Activated CD4-positive, alpha-beta memory T cell treated with anti-CD3 and anti-CD28 coated beads for 36 hours (primary cell): ENCODE measurements around the gene TESK1. TPM values are rescaled to one million over a fixed set of nuclear protein-coding genes. Genes with fewer than 3 reads are reported as not detected.
A peak's percentile ranks its signal among the peaks of the same experiment; 100 is the strongest.

ENCODE experiments used
- CTCF ChIA-PET: fragments of 350-600 bp; sonication (Branson Sonifier 250); formaldehyde crosslinking; loops from one replicate; lab custom pipeline; 2021; ENCODE audit warnings: antibody characterized with exemption, inconsistent platforms; lab: Charles Lee
- POLR2A ChIA-PET: fragments of 350-600 bp; sonication (Branson Sonifier 250); formaldehyde crosslinking; loops from one replicate; lab custom pipeline; 2021; ENCODE audit warnings: antibody characterized with exemption; lab: Charles Lee
- DNase-seq: peaks from one replicate; pipeline ENCODE4 v3.0.0-alpha.2; 2020
- H3K27ac Mint-ChIP-seq: one replicate; pipeline ENCODE4 v1.8.0; 2021; ENCODE audit warnings: mixed read lengths
- H3K27me3 Mint-ChIP-seq: one replicate; pipeline ENCODE4 v1.8.0; 2021; ENCODE audit warnings: mixed read lengths
- H3K36me3 Mint-ChIP-seq: one replicate; pipeline ENCODE4 v1.8.0; 2021; ENCODE audit warnings: mixed read lengths
- H3K4me1 Mint-ChIP-seq: one replicate; pipeline ENCODE4 v1.8.0; 2021; ENCODE audit warnings: low read depth, mixed read lengths
- H3K4me3 Mint-ChIP-seq: one replicate; pipeline ENCODE4 v1.8.0; 2021; ENCODE audit warnings: mild to moderate bottlenecking, mixed read lengths
- H3K9me3 Mint-ChIP-seq: one replicate; pipeline ENCODE4 v1.8.0; 2021; ENCODE audit warnings: mixed read lengths
- intact Hi-C: fragments of 100-400 bp; cut with micrococcal nuclease; formaldehyde crosslinking; loops from one replicate; pipeline ENCODE4 v1.15.1; 2023
- total RNA-seq, 2 experiments: library from RNA; stranded (reverse); gene quantifications; one replicate each; pipeline ENCODE4 v1.2.3, GENCODE V29; 2021

TESK1 gene
- total RNA-seq, 2 experiments from 2014 or later: 31.0 to 34.7 TPM

- H3K9me3 Mint-ChIP-seq: no peaks in the 10 kb centered on the region
- H3K4me3 Mint-ChIP-seq: peak overlapping the region; percentile 77
- CTCF ChIA-PET: interaction anchor here (0.6 to 3.3 kb wide), 12 partner anchors 9 to 119 kb away, joined by 3 to 24 read pairs (median 4); partner anchors contain the start of genes CREB3 and TLN1
- POLR2A ChIA-PET: interaction anchor here (1.0 to 2.1 kb wide), 3 partner anchors 12 to 114 kb away, joined by 3 to 7 read pairs (median 5); partner anchors contain the start of gene TESK1
- peak; percentile 80 for DNase-seq
- peak overlapping the region; percentile 79 for H3K27ac Mint-ChIP-seq
- H3K36me3 Mint-ChIP-seq: no peaks in the 10 kb centered on the region
- H3K27me3 Mint-ChIP-seq: no peaks in the 10 kb centered on the region
- peaks cover 37% of the 10 kb centered on the region for H3K4me1 Mint-ChIP-seq
- intact Hi-C loops: loop anchor here (1.0 kb wide), 1 partner anchor 29 kb away; no protein-coding TSS in a partner anchor
Measured at GRCh38 chr9:35616681-35617459, 11.8 kb downstream of the TESK1 start.

DNA sequence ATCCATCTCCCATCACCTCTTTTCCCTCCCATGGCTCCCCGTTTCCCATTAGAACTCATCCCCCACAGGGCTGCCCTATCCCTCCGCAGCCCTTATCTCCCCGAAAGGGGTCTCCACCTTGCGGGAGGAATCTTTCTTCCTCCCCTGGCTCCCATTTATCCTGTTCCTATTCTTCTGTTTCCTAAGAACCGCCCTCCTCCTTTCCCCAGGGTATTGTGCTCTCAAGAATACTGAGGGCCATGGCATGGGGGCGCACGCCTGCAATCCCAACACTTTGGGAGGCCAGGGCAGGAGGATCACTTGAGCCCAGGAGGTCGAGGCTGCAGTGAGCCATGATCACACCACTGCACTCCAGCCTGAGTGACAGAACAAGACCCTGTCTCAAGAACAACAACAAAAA lies 12.5 kb downstream of the TESK1 start:
- intact Hi-C loops: loop anchor here (1.0 kb wide), 1 partner anchor 29 kb away; no protein-coding TSS in a partner anchor
- no peaks in the 10 kb centered on the region for H3K27me3 Mint-ChIP-seq
- no peaks in the 10 kb centered on the region for H3K9me3 Mint-ChIP-seq
- POLR2A ChIA-PET: interaction anchor here (1.3 to 2.1 kb wide), 2 partner anchors 13 to 32 kb away, joined by 5 to 7 read pairs; partner anchors contain the start of gene TESK1
- no peak for DNase-seq
- peak overlapping the region; percentile 79 for H3K27ac Mint-ChIP-seq
- CTCF ChIA-PET: interaction anchor here (0.6 to 3.3 kb wide), 14 partner anchors 10 to 118 kb away, joined by 3 to 24 read pairs (median 4); partner anchors contain the start of genes CREB3 and TLN1
- H3K36me3 Mint-ChIP-seq: no peaks in the 10 kb centered on the region
- H3K4me3 Mint-ChIP-seq: peak overlapping the region; percentile 77
- H3K4me1 Mint-ChIP-seq: peaks cover 37% of the 10 kb centered on the region

DNA sequence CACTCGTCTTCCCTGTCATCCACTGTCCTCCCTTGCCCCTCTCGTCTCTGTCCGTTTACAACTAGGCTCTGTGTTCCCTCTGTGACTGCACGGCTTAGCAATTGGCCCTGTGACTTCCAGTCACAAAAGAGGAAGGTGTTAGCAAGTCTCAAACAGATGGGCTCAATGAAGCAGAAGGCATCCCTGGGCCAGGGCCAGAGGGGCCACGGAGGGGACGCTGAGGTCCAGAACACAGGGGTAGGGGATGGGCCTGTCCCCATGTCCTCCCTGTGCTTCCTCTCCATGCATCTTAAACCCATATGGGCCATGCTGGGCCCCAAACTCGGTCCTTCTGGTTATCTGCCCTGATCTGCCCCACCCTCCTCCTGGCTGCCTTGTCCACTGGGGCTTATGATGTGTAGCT lies 13.3 kb downstream of the TESK1 start, which contains the start of gene CD72:
Gene CD72 (minus strand): TSS at position 89 of the 403 bp plus-strand sequence. CDS start 110 bp downstream, outside the sequence.
- Mint-ChIP-seq H3K27ac (peak within 1 kb of the TSS; percentile 87), H3K27me3 (no peaks in the 10 kb centered on the region), H3K36me3 (no peaks in the 10 kb centered on the region), H3K4me1 (peaks cover 37% of the 10 kb centered on the region), H3K9me3 (no peaks in the 10 kb centered on the region), H3K4me3 (peak within 1 kb of the TSS; percentile 77)
- intact Hi-C loops: no loop called here
- ChIA-PET POLR2A (no interaction called here), CTCF (interaction anchor here (0.7 to 2.2 kb wide), 5 partner anchors 11 to 264 kb away, joined by 3 to 7 read pairs (median 5); no protein-coding TSS in a partner anchor)
- no peak for DNase-seq

DNA sequence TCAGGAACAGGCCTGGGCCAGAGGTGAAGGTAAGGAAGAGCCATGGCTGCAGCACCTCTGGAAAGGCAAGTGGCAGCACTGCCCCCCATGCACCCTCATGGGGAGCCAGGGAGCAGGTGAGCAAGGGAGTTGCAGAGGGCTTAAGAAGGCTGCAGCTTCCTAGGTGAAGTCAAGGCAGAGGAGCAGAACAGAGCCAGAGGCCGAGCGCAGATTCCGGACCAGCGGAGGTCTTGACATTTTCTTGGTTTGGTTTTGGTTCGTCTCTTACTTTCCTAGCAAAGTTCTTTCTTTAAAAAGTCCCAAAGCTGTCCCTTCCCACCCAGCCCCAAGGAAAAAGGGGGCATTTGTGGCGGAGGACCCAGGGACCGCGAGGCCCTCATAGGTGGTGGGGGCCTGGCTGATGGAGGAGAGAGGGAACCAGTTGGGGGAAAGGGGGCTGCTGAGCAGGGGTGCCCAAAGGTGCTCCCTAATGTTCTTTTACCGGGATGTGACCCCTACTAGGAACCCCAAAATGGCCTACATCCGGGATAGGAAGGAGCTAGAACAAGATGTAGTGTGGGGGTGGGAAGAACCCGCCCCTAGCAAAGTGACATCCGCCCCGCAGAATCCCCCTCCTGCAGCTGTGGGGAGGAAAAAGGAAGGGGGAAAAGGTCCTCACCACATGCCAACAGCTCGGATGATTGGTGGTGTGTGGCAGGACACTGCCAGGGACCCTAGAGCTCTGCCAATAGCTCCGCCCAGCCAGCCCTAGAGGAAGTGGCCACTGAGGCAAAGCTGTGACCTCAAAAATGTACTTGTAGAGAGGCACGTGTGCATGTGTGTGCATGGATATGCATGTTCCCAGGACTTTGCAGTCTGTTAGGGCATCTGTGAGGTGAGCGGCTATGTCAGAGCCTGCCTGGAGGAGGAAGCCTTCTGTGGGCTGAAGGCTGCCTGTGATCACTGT lies 14.1 kb downstream of the TESK1 start:
- ChIA-PET POLR2A (interaction anchor here (0.7 to 2.5 kb wide), 7 partner anchors 13 to 547 kb away, joined by 3 to 16 read pairs (median 6); partner anchors contain the start of genes CCDC107, RMRP and VCP), CTCF (interaction anchor here (0.6 to 2.7 kb wide), 12 partner anchors 8 to 657 kb away, joined by 3 to 23 read pairs (median 6); partner anchors contain the start of genes CCDC107 and RMRP)
- intact Hi-C loops: loop anchor here (1.0 kb wide), 2 partner anchors 15 to 38 kb away; no protein-coding TSS in a partner anchor
- Mint-ChIP-seq H3K4me3 (peak overlapping the region; percentile 2), H3K9me3 (no peaks in the 10 kb centered on the region), H3K4me1 (peaks cover 37% of the 10 kb centered on the region), H3K36me3 (no peaks in the 10 kb centered on the region), H3K27ac (peak overlapping the region; percentile 87), H3K27me3 (no peaks in the 10 kb centered on the region)
- DNase-seq: peak; percentile 69

DNA sequence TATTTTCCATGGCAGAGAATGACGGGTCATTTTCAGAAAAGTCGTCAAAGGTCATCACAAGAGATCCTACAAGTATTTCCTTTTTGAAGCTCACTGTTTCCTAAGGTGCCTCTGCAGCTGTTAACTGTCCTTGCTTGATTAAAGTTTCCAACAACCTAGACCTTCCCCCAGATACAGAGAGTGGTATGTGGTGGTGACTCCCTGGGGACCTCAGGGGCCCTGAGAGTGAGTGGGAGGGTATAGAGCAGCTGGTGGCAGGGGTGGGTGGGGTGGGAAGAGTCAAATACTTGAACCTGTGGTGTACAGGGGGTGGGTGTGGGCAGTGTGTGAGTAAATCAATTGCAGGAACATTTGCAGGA lies 14.7 kb downstream of the TESK1 start:
- POLR2A ChIA-PET: interaction anchor here (0.7 to 2.5 kb wide), 8 partner anchors 9 to 548 kb away, joined by 3 to 16 read pairs (median 6); partner anchors contain the start of genes CCDC107, RMRP and VCP
- H3K9me3 Mint-ChIP-seq: no peaks in the 10 kb centered on the region
- CTCF ChIA-PET: interaction anchor here (0.6 to 2.7 kb wide), 11 partner anchors 9 to 658 kb away, joined by 3 to 23 read pairs (median 7); partner anchors contain the start of genes CCDC107 and RMRP
- H3K27me3 Mint-ChIP-seq: no peaks in the 10 kb centered on the region
- intact Hi-C loops: loop anchor here (1.0 kb wide), 2 partner anchors 15 to 38 kb away; no protein-coding TSS in a partner anchor
- DNase-seq: no peak
- H3K27ac Mint-ChIP-seq: peak overlapping the region; percentile 87
- peaks cover 37% of the 10 kb centered on the region for H3K4me1 Mint-ChIP-seq
- no peak overlapping the region for H3K4me3 Mint-ChIP-seq
- no peaks in the 10 kb centered on the region for H3K36me3 Mint-ChIP-seq

DNA sequence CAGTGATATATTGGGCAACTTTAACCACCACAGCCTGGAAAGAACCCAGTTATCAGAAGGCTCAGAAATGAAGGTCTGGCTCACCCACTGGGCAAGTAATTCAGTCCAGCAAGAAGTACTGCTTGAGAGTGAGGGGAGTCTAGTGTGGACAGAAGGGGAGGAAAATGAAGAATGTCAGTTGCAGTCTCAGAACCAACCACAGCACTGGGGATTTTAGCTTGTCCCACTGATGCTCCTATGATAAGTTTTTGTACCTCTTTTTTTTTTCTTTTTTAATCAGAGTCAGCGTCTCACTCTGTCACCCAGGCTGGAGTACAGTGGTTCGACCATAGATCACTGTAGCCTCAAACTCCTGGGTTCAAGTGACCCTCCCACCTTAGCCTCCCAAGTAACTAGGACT lies 22.5 kb downstream of the TESK1 start:
- Mint-ChIP-seq H3K36me3 (no peaks in the 10 kb centered on the region), H3K27ac (no peak overlapping the region), H3K4me3 (no peak overlapping the region), H3K9me3 (no peaks in the 10 kb centered on the region), H3K4me1 (peaks cover 3% of the 10 kb centered on the region), H3K27me3 (no peaks in the 10 kb centered on the region)
- intact Hi-C loops: no loop called here
- ChIA-PET POLR2A (interaction anchor here (1.4 kb wide), 1 partner anchor 30 kb away, joined by 3 read pairs; the partner anchor contains the start of gene RMRP), CTCF (interaction anchor here (2.8 kb wide), 1 partner anchor 16 kb away, joined by 24 read pairs; no protein-coding TSS in a partner anchor)
- no peak for DNase-seq

- Mint-ChIP-seq H3K9me3 (no peaks in the 10 kb centered on the region), H3K27me3 (no peaks in the 10 kb centered on the region), H3K27ac (no peak overlapping the region), H3K4me1 (peaks cover 3% of the 10 kb centered on the region), H3K36me3 (no peaks in the 10 kb centered on the region), H3K4me3 (no peak overlapping the region)
- ChIA-PET POLR2A (interaction anchor here (0.6 to 1.4 kb wide), 4 partner anchors 17 to 73 kb away, joined by 3 to 4 read pairs (median 4); partner anchors contain the start of gene RMRP), CTCF (interaction anchor here (1.3 to 2.8 kb wide), 3 partner anchors 17 to 25 kb away, joined by 3 to 24 read pairs (median 6); no protein-coding TSS in a partner anchor)
- intact Hi-C loops: no loop called here
- peak; percentile 4 for DNase-seq
Measured at GRCh38 chr9:35628389-35628991, 23.4 kb downstream of the TESK1 start.

DNA sequence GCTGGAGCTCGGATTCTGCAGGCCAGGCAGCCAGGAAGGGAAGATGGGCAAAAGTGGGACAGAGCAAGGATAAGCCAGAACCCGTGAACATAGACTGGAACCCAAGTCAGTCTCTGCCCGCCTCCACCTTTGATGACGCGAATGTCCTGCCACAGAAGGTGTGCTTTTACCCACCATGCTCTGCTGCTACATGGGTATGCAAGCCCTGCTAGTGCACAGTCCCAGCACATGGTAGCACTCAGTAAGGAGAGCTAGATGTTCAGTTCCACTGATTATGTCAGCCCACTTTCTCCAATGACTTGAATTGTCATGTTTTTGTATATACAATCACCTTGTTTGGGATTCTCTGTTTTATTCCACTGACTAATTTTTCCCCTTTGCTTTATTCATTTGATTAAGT lies 24.5 kb downstream of the TESK1 start:
- no peaks in the 10 kb centered on the region for H3K27me3 Mint-ChIP-seq
- ChIA-PET CTCF (interaction anchor here (0.6 to 2.8 kb wide), 4 partner anchors 10 to 26 kb away, joined by 3 to 24 read pairs (median 4); no protein-coding TSS in a partner anchor), POLR2A (interaction anchor here (0.7 kb wide), 1 partner anchor 30 kb away, joined by 3 read pairs; no protein-coding TSS in a partner anchor)
- peak; percentile 15 for DNase-seq
- H3K9me3 Mint-ChIP-seq: no peaks in the 10 kb centered on the region
- peaks cover 4% of the 10 kb centered on the region for H3K4me1 Mint-ChIP-seq
- no peaks in the 10 kb centered on the region for H3K36me3 Mint-ChIP-seq
- intact Hi-C loops: no loop called here
- H3K27ac Mint-ChIP-seq: no peak overlapping the region
- H3K4me3 Mint-ChIP-seq: no peak overlapping the region

DNA sequence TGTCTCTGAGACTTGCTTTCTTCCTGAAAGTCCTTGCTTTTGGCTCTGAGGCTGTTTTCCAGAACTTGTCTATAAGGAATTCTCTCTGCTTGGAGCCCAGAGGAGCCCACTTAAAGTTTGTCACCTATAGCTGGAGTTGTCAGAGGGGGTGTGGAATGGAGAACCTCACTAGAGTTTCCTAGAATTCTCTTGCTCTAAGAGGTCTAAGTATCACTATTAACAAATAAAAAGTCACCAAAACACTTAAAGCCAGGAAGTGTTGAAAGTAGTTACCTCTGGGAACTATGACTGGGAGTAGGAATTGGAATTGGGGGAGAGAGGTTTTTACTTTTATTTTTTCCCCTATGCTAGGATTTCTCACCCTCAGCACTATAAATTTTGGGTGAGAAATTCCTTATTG lies 30.7 kb downstream of the TESK1 start:
- Mint-ChIP-seq H3K27me3 (no peaks in the 10 kb centered on the region), H3K27ac (no peak overlapping the region), H3K9me3 (no peaks in the 10 kb centered on the region), H3K4me3 (no peak overlapping the region), H3K36me3 (peaks cover 5% of the 10 kb centered on the region), H3K4me1 (peaks cover 49% of the 10 kb centered on the region)
- intact Hi-C loops: no loop called here
- ChIA-PET CTCF (interaction anchor here (0.5 to 1.6 kb wide), 5 partner anchors 11 to 149 kb away, joined by 3 to 6 read pairs (median 3); no protein-coding TSS in a partner anchor), POLR2A (no interaction called here)
- no peak for DNase-seq

DNA sequence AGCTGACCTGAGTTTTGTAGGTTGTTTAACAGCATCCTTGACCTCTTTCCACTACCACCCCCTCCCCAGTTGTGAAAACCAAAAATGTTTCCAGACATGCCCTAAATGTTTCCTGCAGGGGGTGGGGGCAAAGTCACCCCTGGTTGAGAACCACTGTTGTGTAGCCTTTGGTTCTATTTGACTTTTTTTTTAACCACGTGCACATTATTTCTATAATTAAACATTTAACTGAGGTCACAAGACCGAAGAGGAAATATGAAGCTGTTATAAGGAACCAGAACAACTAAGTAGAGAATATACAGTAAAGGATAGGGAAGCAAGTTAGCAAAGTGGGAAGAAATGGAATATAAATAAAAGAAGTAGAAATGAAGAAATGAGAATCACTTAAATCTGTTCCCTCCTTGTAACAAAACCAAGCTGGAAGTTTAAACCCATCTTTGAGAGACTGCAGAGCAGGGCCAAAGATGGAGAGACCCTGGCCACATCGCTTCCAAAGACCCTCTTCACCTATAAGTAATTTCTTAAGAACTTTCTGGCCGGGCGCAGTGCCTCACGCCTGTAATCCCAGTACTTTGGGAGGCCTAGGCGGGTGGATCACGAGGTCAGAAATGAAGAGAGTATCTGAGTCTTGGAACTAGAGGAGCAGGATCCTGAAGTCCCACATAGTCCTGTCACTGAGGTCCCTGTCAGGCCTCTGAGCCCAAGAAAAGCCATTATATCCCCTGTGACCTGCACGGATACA lies 31.2 kb downstream of the TESK1 start:
- CTCF ChIA-PET: interaction anchor here (0.5 to 1.6 kb wide), 3 partner anchors 10 to 149 kb away, joined by 3 to 6 read pairs (median 3); no protein-coding TSS in a partner anchor
- Mint-ChIP-seq H3K4me1 (peaks cover 52% of the 10 kb centered on the region), H3K27me3 (no peaks in the 10 kb centered on the region), H3K4me3 (no peak overlapping the region), H3K27ac (peak overlapping the region; percentile 23), H3K36me3 (peaks cover 9% of the 10 kb centered on the region), H3K9me3 (no peaks in the 10 kb centered on the region)
- intact Hi-C loops: no loop called here
- no peak for DNase-seq
- POLR2A ChIA-PET: no interaction called here
